HG02884 (cell line): ENCODE measurements around the gene TRPC4AP.

Experiments used
- ATAC-seq: cut with Tn5 transposase; IDR thresholded peaks from one replicate; pipeline ENCODE4 v1.9.1; 2021; ENCODE audit warnings: mild to moderate bottlenecking, moderate library complexity; ENCODE audit not compliant: unreplicated experiment

TRPC4AP gene

DNA sequence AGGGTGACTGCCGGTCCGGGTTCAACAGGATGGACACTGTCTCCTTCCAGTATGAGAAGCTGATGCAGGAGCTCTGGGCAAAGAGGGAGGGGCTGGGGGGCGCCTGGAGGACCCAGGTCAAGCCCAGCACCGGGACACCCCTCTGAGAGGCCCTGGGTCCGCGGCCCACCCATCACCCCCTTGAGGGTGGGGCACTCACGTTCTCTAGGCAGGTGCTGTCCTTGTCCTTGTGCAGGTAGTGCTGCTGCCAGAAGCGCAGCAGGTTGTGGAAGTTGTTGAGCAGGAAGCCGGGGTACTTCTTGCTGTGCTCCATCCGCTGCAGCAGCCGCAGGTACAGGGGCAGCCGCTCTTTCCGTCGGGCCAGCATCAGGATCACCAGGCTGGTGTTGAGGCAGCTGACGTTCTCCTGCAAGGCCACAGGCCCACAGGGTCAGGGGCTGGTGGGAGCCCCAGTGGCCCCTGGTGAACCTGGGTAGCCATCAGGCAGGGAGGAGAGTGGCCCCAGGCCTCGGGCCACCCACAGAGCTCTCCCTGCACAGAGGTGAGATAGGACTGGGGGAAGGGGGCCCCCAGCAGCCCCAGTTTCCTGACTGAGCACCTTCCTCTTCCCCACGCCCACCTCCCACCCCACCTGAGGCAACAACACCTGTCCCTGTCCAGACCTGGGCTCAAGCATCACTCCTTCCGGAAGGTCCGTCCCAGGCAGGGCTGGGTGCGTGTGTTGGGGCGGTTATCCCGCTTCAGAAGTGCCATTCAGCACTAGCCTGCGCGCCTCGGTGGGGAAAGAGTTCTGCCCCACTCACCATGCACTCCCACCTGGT lies 89.2 kb downstream of the TRPC4AP start:
- ATAC-seq: no peak

DNA sequence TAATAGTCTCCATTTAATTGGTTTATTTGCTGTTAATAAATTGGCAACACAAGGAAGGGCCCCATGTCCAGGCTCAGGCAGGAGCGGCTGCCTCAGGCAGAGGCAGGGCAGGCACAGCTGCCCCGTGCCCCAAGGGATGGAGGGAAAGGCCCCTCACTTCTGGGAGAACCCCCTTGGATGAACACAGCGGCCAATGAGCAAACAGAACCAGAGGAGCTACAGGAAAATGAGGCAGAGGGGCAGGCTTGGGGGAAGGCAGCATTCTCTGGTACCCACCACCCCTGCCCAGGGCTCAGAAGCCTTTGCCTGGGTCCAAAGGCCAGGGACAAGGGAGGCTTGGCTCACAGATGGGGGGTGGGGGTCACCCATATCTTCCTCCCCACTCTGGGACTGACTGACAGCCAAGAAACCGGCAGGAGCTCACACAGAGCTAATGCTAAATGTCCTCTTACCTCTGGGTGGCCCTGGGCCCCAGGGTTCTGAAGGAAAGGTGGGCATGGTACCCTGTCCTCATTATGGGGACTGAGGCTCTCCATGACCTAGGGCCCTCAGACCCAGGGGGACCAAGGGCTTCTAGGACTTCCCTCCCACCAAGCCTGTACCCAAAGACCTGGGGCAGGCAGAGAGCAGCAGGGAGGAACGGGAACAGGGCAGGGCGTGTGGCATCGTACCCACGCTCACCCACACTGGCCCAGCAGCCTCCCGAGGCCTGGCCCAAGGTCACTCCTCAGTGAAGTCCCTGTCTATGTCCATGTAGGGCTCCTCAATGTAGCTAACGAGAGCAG lies 90.0 kb downstream of the TRPC4AP start:
- no peak for ATAC-seq

DNA sequence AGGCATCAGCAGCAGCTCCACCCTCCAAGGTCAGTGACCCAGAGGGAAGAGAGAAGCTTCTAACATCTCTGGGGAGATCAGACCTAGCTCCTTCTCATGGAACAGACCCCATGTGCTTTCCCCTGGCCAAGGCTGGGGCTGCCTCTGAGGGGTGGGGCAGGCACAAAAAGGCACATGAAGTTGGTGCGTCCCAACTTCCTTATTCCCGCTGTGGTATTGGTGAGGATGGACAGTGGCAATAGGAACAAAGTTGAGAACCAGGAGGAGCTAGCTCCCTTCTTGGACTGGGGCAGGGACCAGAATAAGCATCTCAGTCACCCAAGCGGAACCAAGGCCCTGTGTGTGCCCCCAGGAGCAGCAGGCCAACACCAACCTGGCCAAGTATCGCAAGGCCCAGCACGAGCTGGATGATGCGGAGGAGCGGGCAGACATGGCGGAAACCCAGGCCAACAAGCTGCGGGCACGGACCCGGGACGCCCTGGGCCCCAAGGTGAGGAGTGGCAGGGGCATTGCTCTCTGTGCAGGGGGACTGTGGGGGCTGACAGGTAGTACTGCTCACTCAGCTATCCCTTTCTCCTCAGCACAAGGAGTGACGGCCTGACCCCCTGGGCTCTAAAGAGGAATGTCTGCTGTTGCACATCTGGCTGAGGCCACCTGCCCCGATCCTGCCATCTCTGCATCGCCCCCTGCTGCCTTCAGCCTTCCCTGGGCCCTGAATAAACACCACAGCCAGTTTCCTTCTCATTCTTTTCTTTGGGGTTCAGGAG lies 90.8 kb downstream of the TRPC4AP start:
- ATAC-seq: no peak

DNA sequence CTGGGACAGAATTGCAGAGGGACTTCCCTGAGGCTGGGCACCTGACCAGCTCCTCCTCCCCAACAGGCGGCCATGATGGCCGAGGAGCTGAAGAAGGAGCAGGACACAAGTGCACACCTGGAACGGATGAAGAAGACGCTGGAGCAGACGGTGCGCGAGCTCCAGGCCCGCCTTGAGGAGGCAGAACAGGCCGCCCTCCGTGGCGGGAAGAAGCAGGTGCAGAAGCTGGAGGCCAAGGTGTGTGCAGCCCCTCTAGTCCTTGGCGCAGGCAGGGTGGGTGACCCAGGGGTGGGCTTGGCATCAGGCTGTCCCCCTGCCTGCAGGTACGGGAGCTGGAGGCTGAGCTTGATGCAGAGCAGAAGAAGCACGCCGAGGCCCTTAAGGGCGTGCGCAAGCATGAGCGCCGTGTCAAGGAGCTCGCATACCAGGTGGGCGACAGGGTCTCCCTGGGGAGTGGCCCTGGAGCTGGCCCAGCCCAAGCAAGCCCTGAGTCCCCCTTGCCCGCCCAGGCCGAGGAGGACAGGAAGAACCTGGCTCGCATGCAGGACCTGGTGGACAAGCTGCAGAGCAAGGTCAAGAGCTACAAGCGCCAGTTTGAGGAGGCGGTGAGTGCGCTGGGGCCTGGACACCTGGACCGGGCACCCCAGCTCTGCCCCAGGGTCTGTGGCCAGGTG lies 91.5 kb downstream of the TRPC4AP start:
- no peak for ATAC-seq

DNA sequence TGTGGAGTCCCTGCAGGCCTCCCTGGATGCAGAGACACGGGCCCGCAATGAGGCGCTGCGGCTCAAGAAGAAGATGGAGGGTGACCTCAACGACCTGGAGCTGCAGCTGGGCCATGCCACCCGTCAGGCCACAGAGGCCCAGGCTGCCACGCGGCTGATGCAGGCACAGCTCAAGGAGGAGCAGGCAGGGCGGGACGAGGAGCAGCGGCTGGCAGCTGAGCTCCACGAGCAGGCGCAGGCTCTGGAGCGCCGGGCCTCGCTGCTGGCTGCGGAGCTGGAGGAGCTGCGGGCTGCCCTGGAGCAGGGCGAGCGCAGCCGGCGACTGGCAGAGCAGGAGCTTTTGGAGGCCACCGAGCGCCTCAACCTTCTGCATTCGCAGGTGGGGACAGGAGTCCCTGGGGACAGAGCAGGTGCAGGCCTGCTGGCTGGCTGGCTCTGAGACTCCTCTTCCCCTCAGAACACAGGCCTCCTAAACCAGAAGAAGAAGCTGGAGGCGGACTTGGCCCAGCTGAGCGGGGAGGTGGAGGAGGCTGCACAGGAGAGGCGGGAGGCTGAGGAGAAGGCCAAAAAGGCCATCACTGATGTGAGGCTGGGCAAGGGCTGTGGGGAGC lies 92.2 kb downstream of the TRPC4AP start:
- no peak for ATAC-seq

DNA sequence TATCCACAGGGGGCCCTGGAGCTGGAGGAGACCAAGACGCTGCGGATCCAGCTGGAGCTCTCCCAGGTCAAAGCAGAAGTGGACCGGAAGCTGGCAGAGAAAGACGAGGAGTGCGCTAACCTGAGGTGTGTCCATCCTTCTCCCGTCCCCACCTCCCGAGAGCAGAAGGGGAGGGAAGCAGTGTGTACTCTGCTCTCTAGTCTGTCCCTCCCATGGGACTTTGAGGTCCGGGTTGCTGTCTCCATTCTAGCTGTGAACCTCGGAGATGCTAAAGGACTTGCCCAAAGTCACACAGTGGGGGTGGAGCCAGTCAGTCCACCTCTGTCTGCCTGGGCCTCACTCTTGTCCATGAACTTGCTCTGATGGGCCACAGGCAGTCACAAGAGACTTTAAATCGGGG lies 92.8 kb downstream of the TRPC4AP start:
- ATAC-seq: no peak

DNA sequence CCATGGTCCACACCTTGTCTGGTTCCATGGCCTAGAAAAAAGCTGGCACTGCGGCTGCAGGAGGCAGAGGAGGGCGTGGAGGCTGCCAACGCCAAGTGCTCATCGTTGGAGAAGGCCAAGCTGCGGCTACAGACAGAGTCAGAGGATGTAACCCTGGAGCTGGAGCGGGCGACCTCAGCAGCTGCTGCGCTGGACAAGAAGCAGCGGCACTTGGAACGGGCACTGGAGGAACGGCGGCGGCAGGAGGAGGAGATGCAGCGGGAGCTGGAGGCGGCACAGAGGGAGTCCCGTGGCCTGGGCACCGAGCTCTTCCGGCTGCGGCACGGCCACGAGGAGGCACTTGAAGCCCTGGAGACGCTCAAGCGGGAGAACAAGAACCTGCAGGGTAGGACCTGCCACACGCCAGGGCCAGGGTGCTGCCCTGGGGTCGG lies 93.6 kb downstream of the TRPC4AP start:
- no peak for ATAC-seq

DNA sequence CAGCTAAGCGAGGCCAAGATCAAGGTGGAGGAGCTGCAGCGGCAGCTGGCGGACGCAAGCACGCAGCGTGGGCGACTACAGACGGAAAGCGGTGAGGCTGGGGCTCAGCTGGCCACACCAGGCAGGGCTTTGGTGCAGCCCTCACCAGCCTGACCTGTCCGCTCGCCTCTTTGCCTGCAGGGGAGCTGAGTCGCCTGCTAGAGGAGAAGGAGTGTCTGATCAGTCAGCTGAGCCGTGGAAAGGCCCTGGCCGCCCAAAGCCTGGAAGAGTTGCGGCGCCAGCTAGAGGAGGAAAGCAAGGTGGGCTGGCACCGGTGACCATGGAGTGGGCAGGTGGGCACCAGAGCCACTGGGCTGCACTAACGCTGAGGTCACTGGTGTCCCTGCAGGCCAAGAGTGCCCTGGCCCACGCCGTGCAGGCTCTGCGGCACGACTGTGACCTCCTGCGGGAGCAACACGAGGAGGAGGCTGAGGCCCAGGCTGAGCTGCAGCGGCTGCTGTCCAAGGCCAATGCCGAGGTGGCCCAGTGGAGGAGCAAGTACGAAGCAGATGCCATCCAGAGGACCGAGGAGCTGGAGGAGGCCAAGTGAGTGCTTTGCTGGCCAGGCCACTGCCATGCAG lies 94.2 kb downstream of the TRPC4AP start:
- ATAC-seq: no peak

DNA sequence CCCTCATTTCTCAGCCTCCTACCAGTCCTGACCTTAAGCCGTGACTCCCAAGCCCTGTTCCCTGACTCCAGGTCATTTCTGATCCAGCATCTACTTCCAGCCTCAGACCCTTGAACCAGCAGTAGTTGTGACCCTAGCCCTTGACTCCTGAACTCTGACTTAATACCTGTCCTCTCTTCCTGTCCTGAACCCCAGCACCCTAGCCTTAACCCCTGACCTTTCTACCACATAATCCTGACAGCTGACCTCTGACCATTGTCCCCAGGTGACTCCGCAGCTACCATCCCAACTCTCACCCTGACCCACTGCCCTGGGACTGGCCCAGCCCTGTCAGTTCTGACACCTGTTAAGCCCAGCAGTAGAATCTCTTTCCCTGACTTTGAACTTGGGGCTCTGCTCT lies 94.8 kb downstream of the TRPC4AP start:
- ATAC-seq: no peak

DNA sequence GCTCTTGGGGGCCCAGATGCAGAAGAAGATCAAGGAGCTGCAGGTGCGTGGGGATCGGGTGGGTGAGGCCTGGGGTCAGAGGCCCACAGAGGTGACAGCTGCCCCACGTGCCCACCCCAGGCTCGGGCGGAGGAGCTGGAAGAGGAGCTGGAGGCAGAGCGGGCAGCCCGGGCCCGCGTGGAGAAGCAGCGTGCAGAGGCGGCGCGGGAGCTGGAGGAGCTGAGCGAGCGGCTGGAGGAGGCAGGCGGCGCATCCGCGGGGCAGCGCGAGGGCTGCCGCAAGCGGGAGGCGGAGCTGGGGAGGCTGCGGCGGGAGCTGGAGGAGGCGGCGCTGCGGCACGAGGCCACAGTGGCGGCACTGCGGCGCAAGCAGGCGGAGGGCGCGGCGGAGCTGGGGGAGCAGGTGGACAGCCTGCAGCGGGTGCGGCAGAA lies 95.5 kb downstream of the TRPC4AP start:
- ATAC-seq: no peak

DNA sequence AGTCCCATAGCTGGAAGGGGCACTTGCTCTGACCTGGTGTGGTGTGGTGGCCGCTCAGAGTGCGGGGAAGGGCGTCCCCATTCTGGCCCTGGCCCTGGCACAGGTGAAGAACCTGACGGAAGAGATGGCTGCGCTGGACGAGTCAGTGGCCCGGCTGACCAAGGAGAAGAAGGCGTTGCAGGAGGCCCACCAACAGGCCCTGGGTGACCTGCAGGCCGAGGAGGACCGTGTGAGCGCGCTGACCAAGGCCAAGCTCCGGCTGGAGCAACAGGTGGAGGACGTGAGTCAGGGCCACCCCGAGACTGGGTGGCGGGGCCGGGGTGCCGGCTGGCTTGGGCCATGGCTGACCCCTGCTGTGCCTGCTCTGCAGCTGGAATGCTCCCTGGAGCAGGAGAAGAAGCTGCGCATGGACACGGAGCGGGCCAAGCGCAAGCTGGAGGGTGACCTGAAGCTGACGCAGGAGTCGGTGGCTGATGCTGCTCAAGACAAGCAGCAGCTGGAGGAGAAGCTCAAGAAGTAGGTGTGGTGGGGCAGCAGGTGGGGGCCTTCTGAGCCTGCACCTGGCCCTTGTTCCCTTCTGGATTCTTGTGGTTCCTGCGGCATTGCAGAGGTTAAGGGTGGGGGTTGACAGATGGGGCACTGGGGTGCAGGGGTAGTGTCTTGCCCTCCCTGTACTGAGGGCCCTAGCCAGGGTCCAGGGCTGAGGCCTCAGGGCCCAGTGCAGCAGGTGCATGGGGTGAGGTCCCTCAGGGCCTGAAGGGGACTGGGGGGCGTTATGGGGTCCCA lies 96.2 kb downstream of the TRPC4AP start:
- ATAC-seq: no peak

DNA sequence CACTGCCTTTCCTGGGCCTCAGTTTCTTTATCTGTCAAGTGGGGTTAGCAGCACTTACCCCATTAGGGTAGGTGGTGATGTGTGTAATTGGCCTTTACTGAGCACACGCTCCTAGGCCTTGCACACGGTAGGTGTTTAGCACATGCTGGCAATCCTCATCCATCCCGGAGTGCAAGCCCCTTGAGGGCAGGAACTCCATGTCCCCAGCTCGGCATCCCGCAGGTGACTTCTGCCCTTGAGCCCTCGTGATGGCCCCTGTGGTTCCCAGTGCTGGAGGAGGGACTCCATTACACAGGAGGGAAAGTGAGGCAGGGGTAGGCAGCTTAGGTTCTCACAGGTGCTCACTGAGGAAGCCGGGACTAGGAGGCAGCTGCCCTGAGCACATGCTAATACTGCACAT lies 96.9 kb downstream of the TRPC4AP start:
- no peak for ATAC-seq

DNA sequence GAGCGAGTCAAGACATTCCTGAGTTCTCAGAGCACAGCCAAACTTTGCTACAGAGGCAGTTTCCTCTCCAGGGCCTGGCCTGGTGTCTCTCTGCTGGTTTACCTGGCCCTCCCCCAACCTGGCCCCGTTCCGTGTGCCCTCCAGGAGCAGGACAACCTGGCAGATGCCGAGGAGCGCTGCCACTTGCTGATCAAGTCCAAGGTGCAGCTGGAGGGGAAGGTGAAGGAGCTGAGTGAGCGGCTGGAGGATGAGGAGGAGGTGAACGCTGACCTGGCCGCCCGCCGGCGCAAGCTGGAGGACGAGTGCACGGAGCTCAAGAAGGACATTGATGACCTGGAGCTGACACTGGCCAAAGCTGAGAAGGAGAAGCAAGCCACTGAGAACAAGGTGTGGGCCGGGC lies 97.4 kb downstream of the TRPC4AP start:
- no peak for ATAC-seq

DNA sequence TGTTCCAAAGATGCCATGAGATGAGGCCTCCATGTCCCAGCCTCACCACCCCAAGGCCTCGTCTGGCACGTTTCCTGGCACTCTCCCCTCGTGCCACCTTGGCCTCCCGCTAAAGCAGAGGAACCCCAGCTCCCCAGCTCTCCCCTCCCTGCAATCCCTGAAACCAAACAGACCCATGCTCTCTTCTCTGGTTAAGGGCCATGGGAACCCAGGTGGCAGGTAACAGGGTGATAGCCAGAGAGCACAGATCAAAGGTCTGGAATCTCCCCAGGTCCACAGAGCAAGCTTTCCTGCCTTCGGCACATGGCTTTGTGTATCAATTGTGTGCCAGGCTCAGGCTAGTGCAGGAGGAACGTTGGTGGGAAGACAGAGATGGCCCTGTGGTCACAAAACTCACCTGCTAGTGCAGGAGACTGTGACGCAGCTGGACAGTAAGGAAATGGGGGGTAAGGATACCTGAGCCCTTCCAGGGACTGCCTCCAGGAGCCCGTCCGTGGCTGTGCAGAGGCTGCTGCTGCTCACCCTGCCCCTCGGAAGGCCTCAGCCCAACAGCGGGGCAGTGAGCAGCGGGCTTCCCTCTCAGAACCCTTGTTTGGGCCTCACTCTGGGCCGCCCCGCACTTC lies 98.0 kb downstream of the TRPC4AP start:
- ATAC-seq: no peak

DNA sequence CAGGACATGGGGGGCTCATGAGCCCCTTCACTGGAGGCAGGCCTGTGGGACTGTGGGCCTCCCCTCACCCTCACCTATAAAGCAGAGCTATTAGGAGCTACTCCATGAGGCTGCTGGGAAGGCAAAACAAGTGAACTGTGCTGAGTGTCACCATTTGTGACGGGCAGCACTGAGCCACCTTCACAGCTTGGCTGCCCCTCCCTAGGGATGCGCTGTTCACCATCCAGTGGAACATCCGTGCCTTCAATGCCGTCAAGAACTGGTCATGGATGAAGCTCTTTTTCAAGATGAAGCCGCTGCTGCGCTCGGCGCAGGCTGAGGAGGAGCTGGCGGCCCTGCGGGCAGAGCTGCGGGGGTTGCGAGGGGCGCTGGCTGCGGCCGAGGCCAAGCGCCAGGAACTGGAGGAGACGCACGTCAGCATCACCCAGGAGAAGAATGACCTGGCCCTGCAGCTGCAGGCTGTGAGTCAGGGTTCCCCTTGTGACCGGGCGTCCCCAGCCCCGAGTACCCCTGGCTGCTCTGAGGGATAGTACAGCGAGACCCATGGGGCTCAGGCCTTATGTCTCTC lies 98.6 kb downstream of the TRPC4AP start:
- no peak for ATAC-seq

DNA sequence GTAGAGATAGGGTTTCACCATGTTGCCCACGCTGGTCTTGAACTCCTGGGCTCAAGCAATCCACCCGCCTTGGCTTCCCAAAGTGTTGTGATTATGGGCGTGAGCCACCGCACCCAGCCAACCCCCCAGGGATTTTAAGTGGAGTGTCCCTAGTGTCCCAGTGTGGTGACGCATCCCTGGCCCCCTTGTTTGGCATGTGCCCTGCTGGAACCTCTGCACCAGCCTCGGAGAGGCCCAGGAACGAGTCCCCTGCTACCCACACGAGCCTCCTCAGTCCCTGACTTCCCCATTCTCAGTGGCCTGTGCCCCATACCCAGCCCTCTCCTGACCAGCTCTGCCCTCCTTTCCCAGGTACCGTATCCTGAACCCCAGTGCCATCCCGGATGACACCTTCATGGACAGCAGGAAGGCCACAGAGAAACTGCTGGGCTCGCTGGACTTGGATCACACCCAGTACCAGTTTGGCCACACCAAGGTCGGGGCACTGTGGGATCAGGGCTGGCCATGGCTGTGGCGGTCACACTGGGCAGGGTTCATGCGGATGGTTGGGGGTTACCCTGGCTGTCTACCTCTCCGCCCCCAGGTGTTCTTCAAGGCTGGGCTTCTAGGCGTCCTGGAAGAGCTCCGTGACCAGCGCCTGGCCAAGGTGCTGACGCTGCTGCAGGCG lies 99.7 kb downstream of the TRPC4AP start:
- no peak for ATAC-seq

DNA sequence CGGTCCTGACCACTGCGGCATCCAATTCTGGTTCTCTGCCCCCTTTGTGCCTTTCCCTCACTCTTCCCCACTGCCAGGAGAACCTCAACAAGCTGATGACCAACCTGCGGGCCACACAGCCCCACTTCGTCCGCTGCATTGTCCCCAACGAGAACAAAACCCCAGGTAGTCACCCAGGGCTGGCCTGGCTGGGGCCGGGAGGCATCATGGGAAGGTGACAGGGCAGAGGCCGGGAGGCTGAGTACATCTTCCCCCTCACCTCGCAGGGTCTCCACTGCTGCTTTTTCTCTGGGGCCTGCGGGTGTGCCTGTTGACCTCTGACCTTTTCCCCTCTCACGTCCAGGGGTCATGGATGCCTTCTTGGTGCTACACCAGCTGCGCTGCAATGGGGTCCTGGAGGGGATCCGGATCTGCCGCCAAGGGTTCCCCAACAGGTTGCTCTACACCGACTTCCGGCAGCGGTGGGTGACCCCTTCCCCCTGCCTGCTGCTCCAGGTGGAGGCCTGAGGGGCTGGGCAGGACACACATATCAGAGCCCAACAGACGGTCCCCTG lies 101.9 kb downstream of the TRPC4AP start:
- ATAC-seq: no peak

DNA sequence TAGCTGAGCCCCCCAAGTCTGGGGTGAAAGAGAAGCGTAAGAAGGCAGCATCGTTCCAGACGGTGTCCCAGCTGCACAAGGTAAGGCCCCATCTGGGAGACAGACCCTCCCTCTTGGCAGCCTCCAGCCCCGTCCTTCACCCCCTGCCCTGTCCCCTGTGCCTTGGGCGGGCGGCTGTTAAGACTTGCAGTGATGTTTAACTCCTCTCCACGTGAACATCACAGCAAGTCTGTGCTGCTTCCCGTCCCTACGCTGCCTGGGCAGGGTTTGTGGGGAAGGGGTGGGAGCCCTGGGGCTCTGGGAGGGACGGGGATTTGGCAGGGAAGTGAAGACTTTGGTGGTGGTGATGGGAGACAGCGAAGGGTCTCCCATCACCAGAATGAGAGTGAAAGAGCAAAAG lies 102.4 kb downstream of the TRPC4AP start:
- no peak for ATAC-seq
